IMR-90 (cell line): Measurements from ENCODE around the gene EEF2K.

Experiments
- CEBPB ChIP-seq: IDR thresholded peaks from 2 replicates; pipeline ENCODE4 v1.6.1; 2012; ENCODE audit warnings: low read depth, low read length, improper control_type of control experiment
- ELK1 ChIP-seq: fragments of 150-350 bp; IDR thresholded peaks from 2 replicates; pipeline ENCODE4 v1.6.1; 2016; ENCODE audit warnings: low read depth, mild to moderate bottlenecking, low read length, moderate library complexity, borderline replicate concordance
- MAFK ChIP-seq: IDR thresholded peaks from 2 replicates; pipeline ENCODE4 v1.6.1; 2012; ENCODE audit warnings: low read depth, low read length, improper control_type of control experiment
- MAZ ChIP-seq: IDR thresholded peaks from 2 replicates; pipeline ENCODE4 v1.6.1; 2012; ENCODE audit warnings: low read depth, mild to moderate bottlenecking, low read length, improper control_type of control experiment, moderate library complexity, borderline replicate concordance
- NFE2L2 ChIP-seq: fragments of 150-350 bp; IDR thresholded peaks from 2 replicates; pipeline ENCODE4 v1.6.1; 2016; ENCODE audit warnings: low read depth, mild to moderate bottlenecking, low read length
- POLR2A ChIP-seq: IDR thresholded peaks from 2 replicates; pipeline ENCODE4 v1.6.1; 2012; ENCODE audit warnings: mild to moderate bottlenecking, low read depth, low read length
- RAD21 ChIP-seq: IDR thresholded peaks from 2 replicates; pipeline ENCODE4 v1.6.1; 2012; ENCODE audit warnings: low read length, improper control_type of control experiment
- RCOR1 ChIP-seq: IDR thresholded peaks from 2 replicates; pipeline ENCODE4 v1.6.1; 2012; ENCODE audit warnings: mild to moderate bottlenecking, low read length, improper control_type of control experiment; ENCODE audit not compliant: insufficient replicate concordance
- RFX5 ChIP-seq: IDR thresholded peaks from 2 replicates; pipeline ENCODE4 v1.8.0; 2012; ENCODE audit warnings: low read depth, mild to moderate bottlenecking, low read length, moderate library complexity
- SMC3 ChIP-seq: fragments of 150-350 bp; IDR thresholded peaks from 2 replicates; pipeline ENCODE4 v1.6.1; 2016; ENCODE audit warnings: low read depth, mild to moderate bottlenecking, antibody characterized with exemption, low read length, moderate library complexity
- TF ChIP-seq, protein P1 (sequence below): conservative IDR thresholded peaks from 2 replicates; pipeline ENCODE4 v1.5.1; 2012; ENCODE audit warnings: mild to moderate bottlenecking, low read depth, low read length, improper control_type of control experiment
- TF ChIP-seq, protein P2 (sequence below): fragments of 150-350 bp; IDR thresholded peaks from 2 replicates; pipeline ENCODE4 v1.6.1; 2017; ENCODE audit warnings: mild to moderate bottlenecking, antibody characterized with exemption, low read length, low read depth

GRCh38 chr16:22184615-22184968, 21.5 kb upstream of the EEF2K start:
- TF ChIP-seq, protein P1, sequence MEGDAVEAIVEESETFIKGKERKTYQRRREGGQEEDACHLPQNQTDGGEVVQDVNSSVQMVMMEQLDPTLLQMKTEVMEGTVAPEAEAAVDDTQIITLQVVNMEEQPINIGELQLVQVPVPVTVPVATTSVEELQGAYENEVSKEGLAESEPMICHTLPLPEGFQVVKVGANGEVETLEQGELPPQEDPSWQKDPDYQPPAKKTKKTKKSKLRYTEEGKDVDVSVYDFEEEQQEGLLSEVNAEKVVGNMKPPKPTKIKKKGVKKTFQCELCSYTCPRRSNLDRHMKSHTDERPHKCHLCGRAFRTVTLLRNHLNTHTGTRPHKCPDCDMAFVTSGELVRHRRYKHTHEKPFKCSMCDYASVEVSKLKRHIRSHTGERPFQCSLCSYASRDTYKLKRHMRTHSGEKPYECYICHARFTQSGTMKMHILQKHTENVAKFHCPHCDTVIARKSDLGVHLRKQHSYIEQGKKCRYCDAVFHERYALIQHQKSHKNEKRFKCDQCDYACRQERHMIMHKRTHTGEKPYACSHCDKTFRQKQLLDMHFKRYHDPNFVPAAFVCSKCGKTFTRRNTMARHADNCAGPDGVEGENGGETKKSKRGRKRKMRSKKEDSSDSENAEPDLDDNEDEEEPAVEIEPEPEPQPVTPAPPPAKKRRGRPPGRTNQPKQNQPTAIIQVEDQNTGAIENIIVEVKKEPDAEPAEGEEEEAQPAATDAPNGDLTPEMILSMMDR: no peak
- TF ChIP-seq RCOR1 (no peak), POLR2A (no peak), RAD21 (no peak), ELK1 (no peak), NFE2L2 (no peak), RFX5 (no peak), MAFK (no peak), CEBPB (no peak), SMC3 (no peak), MAZ (no peak)
- TF ChIP-seq, protein P2, sequence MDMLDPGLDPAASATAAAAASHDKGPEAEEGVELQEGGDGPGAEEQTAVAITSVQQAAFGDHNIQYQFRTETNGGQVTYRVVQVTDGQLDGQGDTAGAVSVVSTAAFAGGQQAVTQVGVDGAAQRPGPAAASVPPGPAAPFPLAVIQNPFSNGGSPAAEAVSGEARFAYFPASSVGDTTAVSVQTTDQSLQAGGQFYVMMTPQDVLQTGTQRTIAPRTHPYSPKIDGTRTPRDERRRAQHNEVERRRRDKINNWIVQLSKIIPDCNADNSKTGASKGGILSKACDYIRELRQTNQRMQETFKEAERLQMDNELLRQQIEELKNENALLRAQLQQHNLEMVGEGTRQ: no peak
